ENCODE measurements around the gene RDH14.

GRCh38 chr2:18514526-18515461 lies 45.7 kb downstream of the RDH14 start:
- no peak for TF ChIP-seq MAX (IDR thresholded peaks at IDR 0.05)
- TF ChIP-seq RAD21 (IDR thresholded peaks at IDR 0.05), result no peak
- TF ChIP-seq CTCF (IDR thresholded peaks at IDR 0.05; ENCODE audit: low read depth, low read length, missing input control), result no peak
- TF ChIP-seq SP1 (IDR thresholded peaks at IDR 0.05), result no peak
- no peak for TF ChIP-seq TAF1 (conservative IDR thresholded peaks at IDR 0.05)
- no peak for TF ChIP-seq RXRA (IDR thresholded peaks at IDR 0.05)
- TF ChIP-seq HNF4A (conservative IDR thresholded peaks at IDR 0.05), result no peak
- no peak for TF ChIP-seq JUND (IDR thresholded peaks at IDR 0.05)
- no peak for TF ChIP-seq REST (IDR thresholded peaks at IDR 0.05)
- no peak for TF ChIP-seq EGR1 (IDR thresholded peaks at IDR 0.05; ENCODE audit: low read depth in 2 of 2)
- TF ChIP-seq ATF3 (IDR thresholded peaks at IDR 0.05), result no peak
- no peak for TF ChIP-seq YY1 (IDR thresholded peaks at IDR 0.05)
- TF ChIP-seq ZBTB33 (IDR thresholded peaks at IDR 0.05), result no peak
